HG02798 (cell line): Measurements from ENCODE around the gene FMNL1.
"Not testable (repeated sequence)": the region's sequence is repeated elsewhere in the genome, so short reads cannot be mapped to it uniquely, and the experiment has no call there.

Source experiments
- ATAC-seq: cut with Tn5 transposase; IDR thresholded peaks from one replicate; pipeline ENCODE4 v1.9.1; 2021; ENCODE audit warnings: mild to moderate bottlenecking; ENCODE audit not compliant: unreplicated experiment, poor library complexity

Gene FMNL1

DNA sequence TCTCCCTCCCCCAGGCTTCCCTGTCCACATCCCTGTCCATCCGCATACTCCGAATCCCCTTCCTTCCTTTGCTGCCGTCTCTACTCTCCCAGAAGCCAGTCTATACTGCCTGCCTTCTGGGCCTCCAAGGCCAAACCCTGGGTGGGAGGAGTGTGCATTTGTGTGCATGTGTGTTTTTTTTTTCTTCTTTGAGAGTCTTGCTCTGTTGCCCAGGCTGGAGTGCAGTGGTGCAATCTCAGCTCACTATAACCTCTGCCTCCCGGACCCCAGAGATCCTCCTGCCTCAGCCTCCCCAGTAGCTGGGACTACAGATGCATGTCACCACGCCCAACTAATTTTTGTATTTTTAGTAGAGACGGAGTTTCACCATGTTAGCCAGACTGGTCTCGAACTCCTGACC lies 31.6 kb downstream of the FMNL1 start:
- ATAC-seq = not testable (repeated sequence)

- ATAC-seq = no peak
Measured at GRCh38 chr17:45253879-45254278, 32.2 kb downstream of the FMNL1 start.

GRCh38 chr17:45255358-45255757 lies 33.7 kb downstream of the FMNL1 start:
- no peak for ATAC-seq

DNA sequence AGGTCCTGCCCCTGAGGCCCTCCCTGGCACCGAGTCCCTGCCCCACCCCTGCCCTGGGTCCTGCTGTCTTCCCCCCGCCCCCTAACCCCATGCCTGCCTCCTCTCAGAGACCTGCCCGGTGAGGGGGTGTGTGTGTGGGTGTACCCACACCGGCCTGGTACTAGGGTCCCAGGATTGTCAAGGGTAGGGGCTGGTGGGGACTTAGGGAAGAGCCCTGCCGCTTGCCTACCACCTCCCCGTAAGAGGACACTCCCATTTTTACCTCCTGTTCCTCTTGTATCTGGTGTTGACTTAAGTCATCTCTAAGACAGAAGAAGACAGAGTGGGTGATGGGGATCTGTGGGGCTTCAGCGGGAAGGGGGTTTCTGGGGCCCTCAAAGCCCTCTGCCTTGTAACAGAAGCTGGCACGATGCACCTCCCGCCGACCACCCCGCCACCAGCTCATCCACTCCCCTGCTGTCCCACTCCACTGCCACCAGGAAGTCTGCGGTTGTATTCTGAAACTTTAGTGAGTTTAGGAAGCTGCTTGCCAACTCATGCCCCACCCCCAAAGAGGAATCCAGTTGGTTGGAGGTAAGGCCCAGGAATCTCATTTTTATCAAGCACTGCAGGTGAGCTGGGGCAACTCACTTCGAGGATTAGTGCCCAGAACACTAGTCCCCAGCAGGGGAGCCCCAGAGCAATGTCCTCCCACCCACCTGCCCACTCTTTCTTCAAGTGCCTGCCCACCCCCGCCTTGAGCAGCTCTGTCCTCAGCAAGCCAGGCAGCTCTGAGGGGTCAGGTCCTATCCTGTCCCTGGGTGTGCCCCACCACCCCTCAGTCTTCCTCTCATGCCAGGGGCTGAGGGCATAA lies 34.7 kb downstream of the FMNL1 start:
- ATAC-seq = no peak

- no peak for ATAC-seq
Measured at GRCh38 chr17:45257115-45257514, 35.4 kb downstream of the FMNL1 start.

DNA sequence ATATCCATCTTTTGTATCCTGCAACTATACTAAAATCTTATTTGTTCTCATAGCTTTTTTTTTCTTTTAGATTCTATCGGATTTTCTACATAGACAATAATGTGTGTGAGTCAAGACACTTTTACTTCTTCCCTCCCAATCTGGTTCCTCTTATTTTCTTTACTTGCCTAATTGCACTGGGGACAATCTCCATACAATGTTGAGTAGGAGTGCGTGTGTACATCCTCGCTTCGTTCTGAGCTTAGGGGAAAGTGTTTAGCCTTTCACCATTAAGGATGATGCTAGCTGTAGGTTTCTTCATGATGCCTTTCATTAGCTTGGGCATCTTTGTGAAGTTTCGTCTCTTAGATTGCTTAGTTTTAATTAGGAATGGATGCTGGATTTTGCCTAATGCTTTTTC lies 37.3 kb downstream of the FMNL1 start:
- no peak for ATAC-seq

- no peak for ATAC-seq
Measured at GRCh38 chr17:45260204-45260783, 38.6 kb downstream of the FMNL1 start.

GRCh38 chr17:45261577-45262515 lies 40.2 kb downstream of the FMNL1 start, which contains the start of gene SPATA32:
TSS of gene SPATA32 (minus strand) at chr17:45262094. CDS start at chr17:45262016, 78 bp downstream.
- ATAC-seq = peak; percentile 44

- ATAC-seq = no peak
Measured at GRCh38 chr17:45262516-45263476, 41.1 kb downstream of the FMNL1 start.

DNA sequence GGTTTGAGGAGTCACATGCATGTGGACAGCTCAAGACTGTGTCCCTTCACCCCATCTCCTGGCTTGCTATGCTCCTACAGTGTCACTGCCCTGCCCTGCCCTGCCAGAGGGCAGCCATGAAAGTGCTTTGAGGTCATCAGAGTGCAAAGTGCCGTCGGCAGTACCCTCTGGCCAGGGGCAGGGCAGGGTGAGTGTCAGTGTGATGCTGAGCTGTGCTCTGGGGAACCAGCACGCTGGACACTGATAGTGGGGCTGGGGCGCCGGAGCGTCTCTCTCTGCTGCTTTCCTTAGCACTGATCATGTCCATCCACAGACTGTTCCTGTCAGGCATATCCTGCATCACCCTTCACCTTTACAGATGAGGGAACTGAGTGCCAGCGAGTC lies 41.8 kb downstream of the FMNL1 start:
- no peak for ATAC-seq

DNA sequence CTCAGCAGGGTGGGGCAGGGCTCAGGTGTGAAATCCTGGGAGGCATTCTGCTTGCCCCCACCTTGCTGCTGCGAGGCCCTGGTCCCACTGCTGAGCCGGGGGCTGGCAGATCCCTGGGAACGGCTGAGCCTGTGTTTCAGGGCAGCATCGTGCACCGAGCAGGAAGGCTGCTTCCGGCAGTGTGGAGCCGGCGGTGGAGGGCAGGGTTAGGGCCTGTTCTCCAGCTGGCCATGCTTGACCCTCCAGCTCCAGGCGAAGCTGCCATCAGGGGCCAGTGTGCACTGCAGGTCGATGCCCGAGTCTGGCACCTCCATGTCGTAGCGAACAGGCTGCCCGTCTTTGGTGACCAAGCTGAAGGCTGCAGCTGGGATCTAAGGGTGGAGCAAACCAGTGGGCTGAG lies 42.7 kb downstream of the FMNL1 start:
- ATAC-seq = no peak

GRCh38 chr17:45264988-45265387 lies 43.3 kb downstream of the FMNL1 start:
- ATAC-seq = no peak

DNA sequence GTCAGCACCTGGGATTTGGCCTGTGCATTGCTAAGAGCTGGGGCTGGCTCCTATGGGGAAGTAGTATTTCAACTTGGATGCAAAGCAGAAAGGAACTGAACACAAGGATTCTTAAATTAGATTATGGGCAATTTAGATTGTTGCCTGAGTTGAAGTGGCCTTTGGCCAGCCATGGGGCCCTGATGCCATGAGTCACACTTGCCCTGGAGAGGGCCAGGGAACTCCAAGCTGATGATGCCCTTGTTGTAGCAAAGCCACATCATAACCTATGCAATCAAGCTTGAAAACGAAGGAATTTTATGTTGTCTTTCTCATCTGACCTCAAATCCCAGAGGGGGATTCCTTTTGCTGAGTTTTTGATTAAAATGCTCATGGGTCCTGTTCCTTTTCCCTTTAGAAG lies 44.1 kb downstream of the FMNL1 start:
- ATAC-seq = no peak

DNA sequence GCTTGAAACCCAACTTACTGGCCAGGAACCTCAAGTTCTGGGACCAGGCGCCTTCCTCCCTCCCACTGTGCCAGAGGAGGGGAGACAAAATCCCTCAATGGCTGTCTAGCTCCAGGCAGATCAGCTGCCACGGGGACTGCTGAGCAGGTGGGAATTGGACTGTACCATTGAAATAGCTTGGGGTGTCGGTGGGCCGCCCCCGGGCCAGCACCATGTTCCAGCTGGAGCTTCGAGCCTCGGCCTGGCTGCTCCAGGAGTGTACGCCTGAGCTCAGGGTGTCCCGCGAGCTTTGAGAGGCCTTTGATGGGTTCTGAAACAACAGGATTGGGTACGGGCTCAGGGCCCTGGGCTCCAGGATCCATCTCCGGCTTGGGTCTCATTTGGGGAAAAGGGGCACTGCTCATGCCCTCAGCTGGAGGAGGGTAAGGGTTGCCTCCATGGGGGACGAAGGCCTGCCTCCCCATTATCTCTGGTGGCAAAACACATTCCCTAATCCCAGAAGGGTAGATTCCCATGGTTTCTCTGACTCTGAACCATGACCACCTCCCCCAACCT lies 44.8 kb downstream of the FMNL1 start:
- ATAC-seq = no peak

GRCh38 chr17:45267436-45268055 lies 45.9 kb downstream of the FMNL1 start:
- ATAC-seq = no peak

DNA sequence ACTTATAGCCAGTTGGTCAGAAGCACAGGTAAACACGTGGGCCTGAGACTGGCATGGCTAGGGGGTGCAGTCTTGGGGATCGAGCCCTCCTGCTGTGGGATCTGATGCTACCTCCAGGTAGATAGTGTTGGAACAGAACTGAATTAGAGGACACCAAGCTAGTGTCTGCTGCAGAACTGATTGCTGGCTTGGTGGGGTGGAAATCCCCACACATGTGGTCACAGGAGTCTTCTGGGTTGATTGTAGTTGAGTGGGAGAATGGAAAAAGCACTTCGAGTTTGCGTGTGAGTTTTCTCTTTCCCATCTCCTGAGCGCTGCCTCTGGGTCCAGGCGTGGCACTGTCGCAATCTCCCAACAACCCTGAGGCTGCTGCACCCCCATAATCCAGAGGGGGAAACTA lies 48.2 kb downstream of the FMNL1 start:
- ATAC-seq = no peak

- no peak for ATAC-seq
Measured at GRCh38 chr17:45270828-45271418, 49.2 kb downstream of the FMNL1 start.

- no peak for ATAC-seq
Measured at GRCh38 chr17:45271603-45272002, 49.9 kb downstream of the FMNL1 start.

DNA sequence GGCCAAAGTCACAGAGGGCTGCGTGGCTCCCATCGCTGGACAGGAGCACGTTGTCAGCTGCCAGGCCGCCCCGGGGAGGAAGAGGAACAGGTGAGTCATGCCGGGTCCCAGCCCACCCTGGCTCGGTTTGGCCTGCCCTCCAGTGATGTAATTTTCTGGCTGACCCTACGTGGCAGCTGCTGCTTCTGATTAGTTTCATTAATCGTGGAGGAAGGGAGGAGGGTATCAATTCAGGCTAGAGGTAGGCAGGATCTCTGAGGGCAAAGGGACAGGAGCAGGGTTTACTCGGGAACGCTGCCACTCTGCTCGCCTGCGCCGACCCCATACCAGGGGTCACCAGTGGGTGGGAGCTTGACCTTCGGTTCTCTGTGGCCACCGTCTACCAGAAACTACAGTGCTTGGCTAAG lies 51.9 kb downstream of the FMNL1 start:
- ATAC-seq = no peak
